ENCODE measurements around the gene CAMK2D.

The CAMK2D gene

GRCh38 chr4:113700602-113701150 is 60.9 kb downstream of the CAMK2D start:
- no peak for TF ChIP-seq CTCF (IDR thresholded peaks at IDR 0.05; ENCODE audit: insufficient read depth, low read depth, low read length, missing control alignments)

DNA sequence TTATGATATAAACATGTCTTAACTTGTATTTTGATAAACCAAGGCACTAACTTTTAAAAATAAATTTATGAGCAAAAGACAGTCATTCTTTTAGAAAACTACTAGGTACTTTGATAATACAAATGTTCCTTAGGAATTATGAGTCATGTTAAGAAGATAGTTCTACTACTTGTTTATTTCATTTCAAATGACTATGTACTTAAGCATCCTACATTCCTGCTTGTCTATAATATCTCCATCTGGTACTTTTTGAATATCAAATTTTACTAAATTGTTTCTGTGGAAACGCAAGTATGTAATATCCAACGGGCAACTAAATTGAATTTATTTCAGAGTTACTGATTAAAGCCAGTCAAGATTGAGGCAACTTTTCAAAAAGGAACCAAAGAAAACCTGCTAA is 61.8 kb downstream of the CAMK2D start:
- no peak for TF ChIP-seq CTCF (IDR thresholded peaks at IDR 0.05; ENCODE audit: insufficient read depth, low read depth, low read length, missing control alignments)
- DNase-seq (ENCODE audit: low read depth), result no peak
- H3K4me3 ChIP-seq (ENCODE audit: low read depth, low read length), result no peak overlapping the region

More at GRCh38 chr4:113700602-113701150, 60.9 kb downstream of the CAMK2D start:
- no peak overlapping the region for H3K4me3 ChIP-seq (ENCODE audit: low read depth, low read length)
- no peak for DNase-seq (ENCODE audit: low read depth)

DNA sequence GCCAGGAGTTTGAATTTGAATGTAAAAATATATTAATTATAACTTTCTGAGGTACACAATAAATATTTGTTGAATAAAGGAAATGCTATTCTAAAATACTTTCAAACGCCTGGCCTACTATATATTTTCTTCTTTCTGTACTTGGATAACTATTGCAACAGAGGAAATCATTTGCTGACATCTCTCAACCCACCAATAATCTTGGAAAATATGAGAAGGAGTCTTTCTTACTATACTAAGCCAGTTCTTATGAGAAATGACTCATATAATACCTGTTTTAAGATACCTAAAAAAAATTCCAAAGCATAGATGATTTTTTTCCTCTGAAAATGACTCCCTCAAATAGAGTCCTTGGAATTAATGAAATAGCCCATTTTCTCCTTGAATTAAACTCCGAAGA is 64.1 kb downstream of the CAMK2D start:
- no peak for DNase-seq (ENCODE audit: low read depth)
- no peak overlapping the region for H3K4me3 ChIP-seq (ENCODE audit: low read depth, low read length)
- no peak for TF ChIP-seq CTCF (IDR thresholded peaks at IDR 0.05; ENCODE audit: insufficient read depth, low read depth, low read length, missing control alignments)

DNA sequence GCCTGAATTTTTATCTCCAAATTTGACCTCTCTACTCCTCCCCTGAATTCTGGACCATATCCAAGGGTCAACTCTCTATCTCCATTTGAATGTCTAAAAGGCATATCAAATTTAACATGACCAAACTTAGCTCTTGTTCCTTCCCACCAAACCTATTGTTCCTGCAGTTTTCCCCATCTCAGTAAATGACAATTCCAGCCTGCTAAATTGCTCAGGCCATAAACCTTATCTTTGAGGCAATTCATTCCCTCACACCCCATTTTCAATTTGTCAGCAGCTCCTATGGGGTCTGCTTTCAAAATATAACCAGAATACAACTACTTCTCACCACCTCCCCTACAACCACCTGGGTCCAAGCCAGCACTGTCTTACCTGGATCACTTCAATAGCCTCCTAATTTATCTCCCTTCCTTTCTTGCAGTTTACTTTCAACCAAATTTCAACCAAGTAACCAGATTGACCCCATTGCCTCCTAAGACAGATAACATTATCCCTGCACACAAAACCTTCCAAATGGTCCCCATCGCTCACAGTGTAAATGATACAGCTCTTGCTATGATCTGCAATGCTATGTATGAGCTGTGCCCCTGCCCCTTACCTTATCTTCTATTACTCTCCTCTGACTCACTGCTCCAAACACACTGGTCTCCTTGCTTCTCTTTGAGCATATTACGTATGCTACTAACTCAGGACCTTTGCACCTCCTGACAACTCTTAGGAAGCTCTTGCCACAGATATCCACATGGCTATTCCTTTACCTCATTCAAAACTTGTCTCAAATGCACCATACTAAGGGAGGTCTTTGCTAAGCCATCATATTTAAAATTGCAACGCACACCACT is 66.0 kb downstream of the CAMK2D start:
- no peak overlapping the region for H3K4me3 ChIP-seq (ENCODE audit: low read depth, low read length)
- DNase-seq (ENCODE audit: low read depth), result no peak
- no peak for TF ChIP-seq CTCF (IDR thresholded peaks at IDR 0.05; ENCODE audit: insufficient read depth, low read depth, low read length, missing control alignments)

- TF ChIP-seq CTCF (IDR thresholded peaks at IDR 0.05; ENCODE audit: insufficient read depth, low read depth, low read length, missing control alignments), result no peak
- DNase-seq (ENCODE audit: low read depth), result no peak
- no peak overlapping the region for H3K4me3 ChIP-seq (ENCODE audit: low read depth, low read length)
These were observed 67.5 kb downstream of the CAMK2D start for GRCh38 chr4:113694008-113694407.

- peak; percentile 28 for DNase-seq (ENCODE audit: low read depth)
- TF ChIP-seq CTCF (IDR thresholded peaks at IDR 0.05; ENCODE audit: insufficient read depth, low read depth, low read length, missing control alignments), result no peak
- H3K4me3 ChIP-seq (ENCODE audit: low read depth, low read length), result no peak overlapping the region
These were observed 68.6 kb downstream of the CAMK2D start for GRCh38 chr4:113692809-113693411.

Measured in GM12865 (cell line).